GM12801 (cell line): ENCODE results near the gene SF3B3.

Source experiments
- CTCF ChIP-seq: IDR thresholded peaks from one replicate; pipeline ENCODE4 v1.5.1; 2011; ENCODE audit warnings: control low read depth; ENCODE audit not compliant: insufficient read length; ENCODE audit errors: extremely low read depth

SF3B3 gene

GRCh38 chr16:70586731-70587130 lies 63.1 kb downstream of the SF3B3 start:
- no peak for TF ChIP-seq CTCF

- no peak for TF ChIP-seq CTCF
These were observed 64.9 kb downstream of the SF3B3 start for GRCh38 chr16:70588565-70588964.

GRCh38 chr16:70589998-70590471 lies 66.4 kb downstream of the SF3B3 start:
- no peak for TF ChIP-seq CTCF

GRCh38 chr16:70590722-70591415 lies 67.3 kb downstream of the SF3B3 start:
- TF ChIP-seq CTCF = no peak

- no peak for TF ChIP-seq CTCF
These were observed 68.0 kb downstream of the SF3B3 start for GRCh38 chr16:70591615-70592014.

- no peak for TF ChIP-seq CTCF
These were observed 68.5 kb downstream of the SF3B3 start for GRCh38 chr16:70592106-70592571.

- TF ChIP-seq CTCF = no peak
These were observed 69.9 kb downstream of the SF3B3 start for GRCh38 chr16:70593544-70593943.

- no peak for TF ChIP-seq CTCF
These were observed 71.0 kb downstream of the SF3B3 start for GRCh38 chr16:70594569-70594968.
